ENCODE measurements around the gene NPL.

Gene NPL

DNA sequence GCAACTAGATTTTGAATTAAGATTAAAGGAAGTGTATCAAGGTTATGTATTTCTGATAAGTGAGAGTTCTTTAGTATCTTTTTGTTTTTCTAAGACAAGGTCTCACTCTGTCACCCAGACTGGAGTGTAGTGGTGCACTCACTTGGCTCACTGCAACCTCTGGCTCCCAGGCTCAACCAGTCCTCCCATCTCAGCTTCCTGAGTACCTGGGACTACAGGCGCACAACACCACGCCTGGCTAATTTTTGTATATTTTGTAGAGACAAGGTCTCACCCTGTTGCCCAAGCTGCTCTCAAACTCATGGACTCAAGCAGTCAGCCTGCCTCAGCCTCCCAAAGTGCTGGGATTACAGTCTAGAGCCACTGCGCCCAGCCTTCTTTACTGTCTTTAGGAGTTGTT is 83.3 kb downstream of the NPL start:
- TF ChIP-seq GLIS3 (CRISPR knock-in tag; IDR thresholded peaks at IDR 0.05) (no peak), RARB (CRISPR knock-in tag; IDR thresholded peaks at IDR 0.05) (no peak), TOX (CRISPR knock-in tag; IDR thresholded peaks at IDR 0.05; ENCODE audit: borderline replicate concordance) (no peak), ZNF70 (CRISPR knock-in tag; IDR thresholded peaks at IDR 0.05) (no peak), ZFP3 (CRISPR knock-in tag; IDR thresholded peaks at IDR 0.05) (no peak), ESRRG (CRISPR knock-in tag; IDR thresholded peaks at IDR 0.05) (no peak)
- TF ChIP-seq, protein P1, sequence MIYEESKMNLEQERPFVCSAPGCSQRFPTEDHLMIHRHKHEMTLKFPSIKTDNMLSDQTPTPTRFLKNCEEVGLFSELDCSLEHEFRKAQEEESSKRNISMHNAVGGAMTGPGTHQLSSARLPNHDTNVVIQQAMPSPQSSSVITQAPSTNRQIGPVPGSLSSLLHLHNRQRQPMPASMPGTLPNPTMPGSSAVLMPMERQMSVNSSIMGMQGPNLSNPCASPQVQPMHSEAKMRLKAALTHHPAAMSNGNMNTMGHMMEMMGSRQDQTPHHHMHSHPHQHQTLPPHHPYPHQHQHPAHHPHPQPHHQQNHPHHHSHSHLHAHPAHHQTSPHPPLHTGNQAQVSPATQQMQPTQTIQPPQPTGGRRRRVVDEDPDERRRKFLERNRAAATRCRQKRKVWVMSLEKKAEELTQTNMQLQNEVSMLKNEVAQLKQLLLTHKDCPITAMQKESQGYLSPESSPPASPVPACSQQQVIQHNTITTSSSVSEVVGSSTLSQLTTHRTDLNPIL (CRISPR knock-in tag; IDR thresholded peaks at IDR 0.05; ENCODE audit: low read depth) = no peak
- no peak; the same call in 2 of the 3 replicates for ATAC-seq

DNA sequence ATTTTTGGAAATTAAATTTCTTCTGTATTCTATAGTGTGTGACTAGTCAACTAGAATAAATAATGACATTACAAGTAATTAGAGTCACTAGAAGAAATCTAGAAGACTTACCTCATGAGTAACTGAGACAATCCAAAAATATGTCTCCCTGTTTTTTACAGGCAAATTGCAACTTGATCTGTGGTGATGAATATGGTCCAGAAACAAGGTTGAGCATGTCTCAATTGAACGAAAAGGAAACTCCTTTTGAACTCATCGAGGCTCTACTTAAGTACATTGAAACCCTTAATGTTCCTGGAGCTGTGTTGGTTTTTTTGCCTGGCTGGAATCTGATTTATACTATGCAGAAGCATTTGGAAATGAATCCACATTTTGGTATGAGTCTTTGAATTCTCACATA is 86.3 kb downstream of the NPL start:
- no peak for ATAC-seq
- no peak for TF ChIP-seq RARB (CRISPR knock-in tag; IDR thresholded peaks at IDR 0.05)
- TF ChIP-seq ESRRG (CRISPR knock-in tag; IDR thresholded peaks at IDR 0.05) = no peak
- TF ChIP-seq ISL1 (CRISPR knock-in tag; IDR thresholded peaks at IDR 0.05) = no peak
- TF ChIP-seq ZFP3 (CRISPR knock-in tag; IDR thresholded peaks at IDR 0.05) = no peak
- no peak for TF ChIP-seq ZFP30 (CRISPR knock-in tag; IDR thresholded peaks at IDR 0.05)
- TF ChIP-seq, protein P2, sequence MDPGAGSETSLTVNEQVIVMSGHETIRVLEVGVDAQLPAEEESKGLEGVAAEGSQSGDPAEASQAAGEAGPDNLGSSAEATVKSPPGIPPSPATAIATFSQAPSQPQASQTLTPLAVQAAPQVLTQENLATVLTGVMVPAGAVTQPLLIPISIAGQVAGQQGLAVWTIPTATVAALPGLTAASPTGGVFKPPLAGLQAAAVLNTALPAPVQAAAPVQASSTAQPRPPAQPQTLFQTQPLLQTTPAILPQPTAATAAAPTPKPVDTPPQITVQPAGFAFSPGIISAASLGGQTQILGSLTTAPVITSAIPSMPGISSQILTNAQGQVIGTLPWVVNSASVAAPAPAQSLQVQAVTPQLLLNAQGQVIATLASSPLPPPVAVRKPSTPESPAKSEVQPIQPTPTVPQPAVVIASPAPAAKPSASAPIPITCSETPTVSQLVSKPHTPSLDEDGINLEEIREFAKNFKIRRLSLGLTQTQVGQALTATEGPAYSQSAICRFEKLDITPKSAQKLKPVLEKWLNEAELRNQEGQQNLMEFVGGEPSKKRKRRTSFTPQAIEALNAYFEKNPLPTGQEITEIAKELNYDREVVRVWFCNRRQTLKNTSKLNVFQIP (CRISPR knock-in tag; IDR thresholded peaks at IDR 0.05; ENCODE audit: borderline replicate concordance, low read depth) = no peak
- TF ChIP-seq, protein P3, sequence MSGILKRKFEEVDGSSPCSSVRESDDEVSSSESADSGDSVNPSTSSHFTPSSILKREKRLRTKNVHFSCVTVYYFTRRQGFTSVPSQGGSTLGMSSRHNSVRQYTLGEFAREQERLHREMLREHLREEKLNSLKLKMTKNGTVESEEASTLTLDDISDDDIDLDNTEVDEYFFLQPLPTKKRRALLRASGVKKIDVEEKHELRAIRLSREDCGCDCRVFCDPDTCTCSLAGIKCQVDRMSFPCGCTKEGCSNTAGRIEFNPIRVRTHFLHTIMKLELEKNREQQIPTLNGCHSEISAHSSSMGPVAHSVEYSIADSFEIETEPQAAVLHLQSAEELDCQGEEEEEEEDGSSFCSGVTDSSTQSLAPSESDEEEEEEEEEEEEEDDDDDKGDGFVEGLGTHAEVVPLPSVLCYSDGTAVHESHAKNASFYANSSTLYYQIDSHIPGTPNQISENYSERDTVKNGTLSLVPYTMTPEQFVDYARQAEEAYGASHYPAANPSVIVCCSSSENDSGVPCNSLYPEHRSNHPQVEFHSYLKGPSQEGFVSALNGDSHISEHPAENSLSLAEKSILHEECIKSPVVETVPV (CRISPR knock-in tag; IDR thresholded peaks at IDR 0.05) = no peak
- TF ChIP-seq TCF4 (CRISPR knock-in tag; IDR thresholded peaks at IDR 0.05; ENCODE audit: borderline replicate concordance) = no peak
- no peak for TF ChIP-seq ZNF8 (CRISPR knock-in tag; IDR thresholded peaks at IDR 0.05)
- TF ChIP-seq GLIS3 (CRISPR knock-in tag; IDR thresholded peaks at IDR 0.05) = no peak
- no peak for TF ChIP-seq ZC3H10 (CRISPR knock-in tag; IDR thresholded peaks at IDR 0.05)
- TF ChIP-seq PPARA (CRISPR knock-in tag; IDR thresholded peaks at IDR 0.05; ENCODE audit: borderline replicate concordance) = no peak
- no peak for TF ChIP-seq CSDC2 (CRISPR knock-in tag; IDR thresholded peaks at IDR 0.05)
- no peak for TF ChIP-seq ZNF70 (CRISPR knock-in tag; IDR thresholded peaks at IDR 0.05)
- TF ChIP-seq ZNF565 (CRISPR knock-in tag; conservative IDR thresholded peaks at IDR 0.05; ENCODE audit: low read depth) = no peak
- TF ChIP-seq SNAI2 (CRISPR knock-in tag; IDR thresholded peaks at IDR 0.05) = no peak
- TF ChIP-seq ARNTL (CRISPR knock-in tag; IDR thresholded peaks at IDR 0.05; ENCODE audit: borderline replicate concordance, low read depth) = no peak
- TF ChIP-seq, protein P4, sequence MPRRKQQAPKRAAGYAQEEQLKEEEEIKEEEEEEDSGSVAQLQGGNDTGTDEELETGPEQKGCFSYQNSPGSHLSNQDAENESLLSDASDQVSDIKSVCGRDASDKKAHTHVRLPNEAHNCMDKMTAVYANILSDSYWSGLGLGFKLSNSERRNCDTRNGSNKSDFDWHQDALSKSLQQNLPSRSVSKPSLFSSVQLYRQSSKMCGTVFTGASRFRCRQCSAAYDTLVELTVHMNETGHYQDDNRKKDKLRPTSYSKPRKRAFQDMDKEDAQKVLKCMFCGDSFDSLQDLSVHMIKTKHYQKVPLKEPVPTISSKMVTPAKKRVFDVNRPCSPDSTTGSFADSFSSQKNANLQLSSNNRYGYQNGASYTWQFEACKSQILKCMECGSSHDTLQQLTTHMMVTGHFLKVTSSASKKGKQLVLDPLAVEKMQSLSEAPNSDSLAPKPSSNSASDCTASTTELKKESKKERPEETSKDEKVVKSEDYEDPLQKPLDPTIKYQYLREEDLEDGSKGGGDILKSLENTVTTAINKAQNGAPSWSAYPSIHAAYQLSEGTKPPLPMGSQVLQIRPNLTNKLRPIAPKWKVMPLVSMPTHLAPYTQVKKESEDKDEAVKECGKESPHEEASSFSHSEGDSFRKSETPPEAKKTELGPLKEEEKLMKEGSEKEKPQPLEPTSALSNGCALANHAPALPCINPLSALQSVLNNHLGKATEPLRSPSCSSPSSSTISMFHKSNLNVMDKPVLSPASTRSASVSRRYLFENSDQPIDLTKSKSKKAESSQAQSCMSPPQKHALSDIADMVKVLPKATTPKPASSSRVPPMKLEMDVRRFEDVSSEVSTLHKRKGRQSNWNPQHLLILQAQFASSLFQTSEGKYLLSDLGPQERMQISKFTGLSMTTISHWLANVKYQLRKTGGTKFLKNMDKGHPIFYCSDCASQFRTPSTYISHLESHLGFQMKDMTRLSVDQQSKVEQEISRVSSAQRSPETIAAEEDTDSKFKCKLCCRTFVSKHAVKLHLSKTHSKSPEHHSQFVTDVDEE (CRISPR knock-in tag; IDR thresholded peaks at IDR 0.05) = no peak
- no peak for TF ChIP-seq TOX (CRISPR knock-in tag; IDR thresholded peaks at IDR 0.05; ENCODE audit: borderline replicate concordance)

DNA sequence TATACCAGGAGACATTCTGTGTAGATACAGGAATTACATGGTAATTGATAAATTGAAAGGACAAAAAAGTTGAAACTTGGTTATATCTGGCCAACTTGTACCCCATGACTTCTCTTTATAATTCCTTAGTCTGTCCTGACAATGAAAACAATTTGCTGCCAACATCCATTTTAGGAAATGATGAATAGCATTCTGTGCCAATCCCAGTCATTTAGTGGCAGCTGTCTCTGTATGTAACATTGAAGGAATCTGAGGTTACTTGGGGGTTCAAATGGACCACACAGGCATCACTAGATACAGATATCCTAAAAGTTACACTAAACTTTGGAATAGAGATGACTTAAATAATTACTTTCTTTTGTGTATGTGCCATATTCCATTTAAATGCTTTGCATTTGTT is 87.8 kb downstream of the NPL start:
- no peak for ATAC-seq
- no peak for TF ChIP-seq ZNF70 (CRISPR knock-in tag; IDR thresholded peaks at IDR 0.05)
- TF ChIP-seq ZC3H10 (CRISPR knock-in tag; IDR thresholded peaks at IDR 0.05) = no peak
- no peak for TF ChIP-seq ARNTL (CRISPR knock-in tag; IDR thresholded peaks at IDR 0.05; ENCODE audit: borderline replicate concordance, low read depth)
- no peak for TF ChIP-seq ISL1 (CRISPR knock-in tag; IDR thresholded peaks at IDR 0.05)
- TF ChIP-seq, protein P2 (CRISPR knock-in tag; IDR thresholded peaks at IDR 0.05; ENCODE audit: borderline replicate concordance, low read depth) = no peak
- TF ChIP-seq, protein P5, sequence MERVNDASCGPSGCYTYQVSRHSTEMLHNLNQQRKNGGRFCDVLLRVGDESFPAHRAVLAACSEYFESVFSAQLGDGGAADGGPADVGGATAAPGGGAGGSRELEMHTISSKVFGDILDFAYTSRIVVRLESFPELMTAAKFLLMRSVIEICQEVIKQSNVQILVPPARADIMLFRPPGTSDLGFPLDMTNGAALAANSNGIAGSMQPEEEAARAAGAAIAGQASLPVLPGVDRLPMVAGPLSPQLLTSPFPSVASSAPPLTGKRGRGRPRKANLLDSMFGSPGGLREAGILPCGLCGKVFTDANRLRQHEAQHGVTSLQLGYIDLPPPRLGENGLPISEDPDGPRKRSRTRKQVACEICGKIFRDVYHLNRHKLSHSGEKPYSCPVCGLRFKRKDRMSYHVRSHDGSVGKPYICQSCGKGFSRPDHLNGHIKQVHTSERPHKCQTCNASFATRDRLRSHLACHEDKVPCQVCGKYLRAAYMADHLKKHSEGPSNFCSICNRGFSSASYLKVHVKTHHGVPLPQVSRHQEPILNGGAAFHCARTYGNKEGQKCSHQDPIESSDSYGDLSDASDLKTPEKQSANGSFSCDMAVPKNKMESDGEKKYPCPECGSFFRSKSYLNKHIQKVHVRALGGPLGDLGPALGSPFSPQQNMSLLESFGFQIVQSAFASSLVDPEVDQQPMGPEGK (CRISPR knock-in tag; IDR thresholded peaks at IDR 0.05; ENCODE audit: borderline replicate concordance) = no peak
- no peak for TF ChIP-seq ZNF8 (CRISPR knock-in tag; IDR thresholded peaks at IDR 0.05)
- TF ChIP-seq ESRRG (CRISPR knock-in tag; IDR thresholded peaks at IDR 0.05) = no peak
- TF ChIP-seq ZFP30 (CRISPR knock-in tag; IDR thresholded peaks at IDR 0.05) = no peak
- TF ChIP-seq TCF4 (CRISPR knock-in tag; IDR thresholded peaks at IDR 0.05; ENCODE audit: borderline replicate concordance) = no peak
- TF ChIP-seq, protein P1 (CRISPR knock-in tag; IDR thresholded peaks at IDR 0.05; ENCODE audit: low read depth) = no peak
- TF ChIP-seq OSR1 (CRISPR knock-in tag; IDR thresholded peaks at IDR 0.05) = no peak
- no peak for TF ChIP-seq TOX (CRISPR knock-in tag; IDR thresholded peaks at IDR 0.05; ENCODE audit: borderline replicate concordance)
- TF ChIP-seq GLIS3 (CRISPR knock-in tag; IDR thresholded peaks at IDR 0.05) = no peak
- TF ChIP-seq, protein P3 (CRISPR knock-in tag; IDR thresholded peaks at IDR 0.05) = no peak
- no peak for TF ChIP-seq BACH2 (CRISPR knock-in tag; IDR thresholded peaks at IDR 0.05; ENCODE audit: borderline replicate concordance)
- TF ChIP-seq ZFP3 (CRISPR knock-in tag; IDR thresholded peaks at IDR 0.05) = no peak
